Gastrocnemius medialis (tissue), 4 donors: ENCODE measurements around the gene PLET1.

Source experiments
- CTCF ChIP-seq, 5 experiments: fragments of 450-650 bp in 3 of 5; fragments of 200-600 bp in 2 of 5; sonication (generic) in 2 of 5; IDR thresholded peaks in 4 of 5; conservative IDR thresholded peaks in 1 of 5; 1 replicate in 4 of 5; 2 replicates in 1 of 5; pipeline ENCODE4 v1.5.1; 2016 to 2019; ENCODE audit warnings: antibody characterized with exemption in 5 of 5, mild to moderate bottlenecking in 3 of 5, moderate library complexity in 3 of 5
- POLR2A ChIP-seq, 2 donors: fragments of 450-650 bp; IDR thresholded peaks; one replicate each; pipeline ENCODE4 v1.6.1; 2017; ENCODE audit warnings: antibody characterized with exemption in 2 of 2, mild to moderate bottlenecking in 2 of 2, moderate library complexity in 2 of 2

DNA sequence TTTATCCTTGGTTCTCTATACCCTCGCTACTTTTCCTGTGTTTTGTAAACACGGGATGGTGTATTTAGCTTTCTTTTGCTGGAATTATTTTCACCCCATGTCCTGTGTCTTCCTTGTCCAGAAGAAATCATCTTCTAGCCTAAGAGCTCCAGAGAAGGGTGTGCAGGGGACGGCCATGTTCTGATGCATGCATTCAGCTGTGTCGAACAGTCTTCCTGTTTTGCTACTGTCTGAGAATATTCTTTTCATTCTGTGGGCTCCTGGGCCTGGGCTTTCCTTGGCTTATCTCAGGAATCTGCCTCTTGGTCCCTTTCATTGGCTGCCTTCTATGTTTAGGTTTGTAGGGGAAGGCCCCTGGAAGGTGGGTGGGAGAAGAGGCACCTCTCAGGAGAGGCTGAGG, 10.6 kb upstream of the PLET1 start:
- TF ChIP-seq CTCF (IDR thresholded peaks at IDR 0.05 in 4 of 5, conservative IDR thresholded peaks at IDR 0.05 in 1 of 5) (no peak), POLR2A (IDR thresholded peaks at IDR 0.05) (no peak)
